SK-N-SH treated with all-trans-retinoic acid at 6 μM for 48 hours (cell line): ENCODE measurements around the gene MS4A6E.

ENCODE experiments used
- SNAI2 ChIP-seq: fragments of 250-450 bp; sonication (Bioruptor Pico); IDR thresholded peaks from 2 replicates; pipeline ENCODE4 v1.5.0; 2020; ENCODE audit warnings: mild to moderate bottlenecking, moderate library complexity
- ZC3H10 ChIP-seq: fragments of 250-450 bp; sonication (Bioruptor Pico); IDR thresholded peaks from 2 replicates; pipeline ENCODE4 v1.5.1; 2021; ENCODE audit warnings: mild to moderate bottlenecking, moderate library complexity
- ZNF565 ChIP-seq: fragments of 450-650 bp; formaldehyde crosslinking; conservative IDR thresholded peaks from 2 replicates; pipeline ENCODE4 v1.5.0; 2020; ENCODE audit warnings: low read depth, mild to moderate bottlenecking, moderate library complexity

GRCh38 chr11:60345489-60345888, 18.4 kb downstream of the MS4A6E start:
- no peak for TF ChIP-seq ZNF565 (CRISPR knock-in tag)
- no peak for TF ChIP-seq ZC3H10 (CRISPR knock-in tag)
- TF ChIP-seq SNAI2 (CRISPR knock-in tag) = no peak
